Choroid plexus epithelial cell (primary cell): Measurements from ENCODE around the gene LRP2.
"Not testable (repeated sequence)": the region's sequence is repeated elsewhere in the genome, so short reads cannot be mapped to it uniquely, and the experiment has no call there.

Experiments used
- DNase-seq: peaks from one replicate; pipeline ENCODE4 v3.0.0-alpha.2; 2010; ENCODE audit warnings: low read depth
- H3K4me3 ChIP-seq: 2 replicates; pipeline ENCODE4 v1.5.1; 2011; ENCODE audit warnings: low read depth, mild to moderate bottlenecking, control low read depth, low read length, moderate library complexity
- CTCF ChIP-seq: conservative IDR thresholded peaks from 2 replicates; pipeline ENCODE4 v1.5.1; 2011; ENCODE audit warnings: low read depth, mild to moderate bottlenecking, control low read depth, inconsistent platforms, low read length, moderate library complexity

LRP2 gene

GRCh38 chr2:169330555-169331198, 31.7 kb downstream of the LRP2 start:
- no peak for TF ChIP-seq CTCF
- H3K4me3 ChIP-seq = no peak overlapping the region
- DNase-seq = no peak

GRCh38 chr2:169329688-169330554, 32.4 kb downstream of the LRP2 start:
- H3K4me3 ChIP-seq = no peak overlapping the region
- TF ChIP-seq CTCF = no peak
- DNase-seq = no peak

- DNase-seq = no peak
- no peak for TF ChIP-seq CTCF
- H3K4me3 ChIP-seq = no peak overlapping the region
Observed at GRCh38 chr2:169328785-169329184, 33.5 kb downstream of the LRP2 start.

GRCh38 chr2:169327837-169328236, 34.5 kb downstream of the LRP2 start:
- not testable (repeated sequence) for DNase-seq, H3K4me3 ChIP-seq

GRCh38 chr2:169325886-169326285, 36.4 kb downstream of the LRP2 start:
- DNase-seq, H3K4me3 ChIP-seq: not testable (repeated sequence)

- DNase-seq = no peak
- no peak overlapping the region for H3K4me3 ChIP-seq
- no peak for TF ChIP-seq CTCF
Observed at GRCh38 chr2:169324581-169325260, 37.6 kb downstream of the LRP2 start.

- DNase-seq = no peak
- no peak overlapping the region for H3K4me3 ChIP-seq
- TF ChIP-seq CTCF = no peak
Observed at GRCh38 chr2:169323841-169324240, 38.5 kb downstream of the LRP2 start.
